ENCODE measurements around the gene PRM2.

Gene PRM2

GRCh38 chr16:11253995-11254912 lies 22.0 kb downstream of the PRM2 start:
- TF ChIP-seq, protein P1, sequence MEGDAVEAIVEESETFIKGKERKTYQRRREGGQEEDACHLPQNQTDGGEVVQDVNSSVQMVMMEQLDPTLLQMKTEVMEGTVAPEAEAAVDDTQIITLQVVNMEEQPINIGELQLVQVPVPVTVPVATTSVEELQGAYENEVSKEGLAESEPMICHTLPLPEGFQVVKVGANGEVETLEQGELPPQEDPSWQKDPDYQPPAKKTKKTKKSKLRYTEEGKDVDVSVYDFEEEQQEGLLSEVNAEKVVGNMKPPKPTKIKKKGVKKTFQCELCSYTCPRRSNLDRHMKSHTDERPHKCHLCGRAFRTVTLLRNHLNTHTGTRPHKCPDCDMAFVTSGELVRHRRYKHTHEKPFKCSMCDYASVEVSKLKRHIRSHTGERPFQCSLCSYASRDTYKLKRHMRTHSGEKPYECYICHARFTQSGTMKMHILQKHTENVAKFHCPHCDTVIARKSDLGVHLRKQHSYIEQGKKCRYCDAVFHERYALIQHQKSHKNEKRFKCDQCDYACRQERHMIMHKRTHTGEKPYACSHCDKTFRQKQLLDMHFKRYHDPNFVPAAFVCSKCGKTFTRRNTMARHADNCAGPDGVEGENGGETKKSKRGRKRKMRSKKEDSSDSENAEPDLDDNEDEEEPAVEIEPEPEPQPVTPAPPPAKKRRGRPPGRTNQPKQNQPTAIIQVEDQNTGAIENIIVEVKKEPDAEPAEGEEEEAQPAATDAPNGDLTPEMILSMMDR (IDR thresholded peaks at IDR 0.05; ENCODE audit: low read depth, low read length, missing control alignments) = no peak
- peak overlapping the region; percentile 81 for H3K4me3 ChIP-seq (ENCODE audit: low read depth, low read length)
- no peak for DNase-seq (ENCODE audit: low read depth)

- no peak for DNase-seq (ENCODE audit: low read depth)
- H3K4me3 ChIP-seq (ENCODE audit: low read depth, low read length) = peak overlapping the region; percentile 81
- TF ChIP-seq, protein P1 (IDR thresholded peaks at IDR 0.05; ENCODE audit: low read depth, low read length, missing control alignments) = no peak
Observed at GRCh38 chr16:11253009-11253994, 23.0 kb downstream of the PRM2 start.

GRCh38 chr16:11252482-11252931 lies 23.8 kb downstream of the PRM2 start:
- H3K4me3 ChIP-seq (ENCODE audit: low read depth, low read length) = peak overlapping the region; percentile 81; the same call in 1 of the 2 replicates
- DNase-seq (ENCODE audit: low read depth) = no peak
- TF ChIP-seq, protein P1 (IDR thresholded peaks at IDR 0.05; ENCODE audit: low read depth, low read length, missing control alignments) = no peak

DNA sequence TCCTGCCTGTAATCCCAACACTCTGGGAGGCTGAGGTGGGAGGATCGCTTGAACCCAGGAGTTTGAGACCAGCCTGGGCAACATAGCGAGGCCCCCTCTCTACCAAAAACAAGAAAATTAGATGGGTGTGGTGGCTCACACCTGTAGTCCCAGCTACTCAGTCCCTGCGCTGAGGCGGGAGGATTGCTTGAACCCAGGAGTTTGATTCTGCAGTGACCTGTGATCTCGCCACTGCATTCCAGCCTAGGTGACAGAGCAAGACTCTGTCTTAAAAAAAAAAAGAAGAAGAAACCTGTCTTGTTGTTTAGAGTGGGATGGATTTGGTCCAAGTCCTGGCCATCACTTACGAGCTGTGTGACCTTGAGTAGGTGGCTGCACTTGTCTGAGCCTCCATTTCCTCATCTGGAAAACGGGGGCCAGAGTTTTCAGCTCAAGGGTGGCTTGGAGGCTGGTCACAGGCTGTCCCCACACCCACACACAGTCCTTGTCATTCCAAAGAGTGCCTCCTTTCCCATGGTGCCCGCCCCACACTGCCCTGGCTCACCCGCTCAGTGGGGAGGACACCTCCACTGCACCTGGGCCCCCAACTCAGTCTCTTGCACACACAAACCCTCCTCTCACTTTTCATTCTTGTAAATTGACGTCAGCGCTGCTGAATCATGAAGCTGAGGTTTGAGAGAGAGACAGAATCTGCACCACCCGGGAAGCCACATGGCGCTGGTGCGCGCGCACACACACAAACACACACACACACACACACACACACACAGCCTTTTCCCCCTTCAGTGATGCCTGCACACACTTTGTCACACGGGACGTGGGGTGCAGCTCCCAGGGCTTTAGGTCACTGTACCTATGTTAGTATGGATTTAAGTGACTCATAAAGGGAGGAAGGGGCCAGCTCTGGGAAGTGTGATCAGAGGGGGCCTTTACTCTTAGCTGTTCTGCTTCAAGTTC lies 24.5 kb downstream of the PRM2 start:
- TF ChIP-seq, protein P1 (IDR thresholded peaks at IDR 0.05; ENCODE audit: low read depth, low read length, missing control alignments) = no peak
- no peak overlapping the region; the same call in 1 of the 2 replicates for H3K4me3 ChIP-seq (ENCODE audit: low read depth, low read length)
- DNase-seq (ENCODE audit: low read depth) = no peak

- TF ChIP-seq, protein P1 (IDR thresholded peaks at IDR 0.05; ENCODE audit: low read depth, low read length, missing control alignments) = no peak
- DNase-seq (ENCODE audit: low read depth) = no peak
- no peak overlapping the region for H3K4me3 ChIP-seq (ENCODE audit: low read depth, low read length)
Observed at GRCh38 chr16:11250786-11251524, 25.3 kb downstream of the PRM2 start.
